ENCODE measurements around the gene TRIL. TPM values are rescaled to one million over a fixed set of nuclear protein-coding genes. Genes with fewer than 3 reads are reported as not detected.

Gene TRIL
- total RNA-seq, 1 experiment from 2014 or later, result 0.45 TPM

GRCh38 chr7:29005406-29005805, 47.3 kb upstream of the TRIL start:
- H3K4me1 ChIP-seq, result no peaks in the 10 kb centered on the region
- Mint-ChIP-seq H3K27ac (ENCODE audit: unreplicated experiment) (no peak overlapping the region), H3K4me1 (ENCODE audit: low read depth, unreplicated experiment) (no peaks in the 10 kb centered on the region), H3K9me3 (ENCODE audit: unreplicated experiment) (peaks cover 19% of the 10 kb centered on the region), H3K4me3 (ENCODE audit: unreplicated experiment) (no peak overlapping the region), H3K36me3 (ENCODE audit: insufficient read depth, unreplicated experiment) (no peaks in the 10 kb centered on the region), H3K27me3 (ENCODE audit: insufficient read depth, unreplicated experiment) (no peaks in the 10 kb centered on the region)
- TF ChIP-seq CTCF (IDR thresholded peaks at IDR 0.05; ENCODE audit: insufficient read depth in 1 of 2, low read depth in 1 of 2, low read length in 1 of 2, severe bottlenecking in 1 of 2, unreplicated experiment in 1 of 2), result no peak
- DNase-seq, result no peak
- no peak overlapping the region for H3K4me3 ChIP-seq (ENCODE audit: low read depth, low read length)
- no peaks in the 10 kb centered on the region; the same call in 1 of the 2 replicates for H3K36me3 ChIP-seq (ENCODE audit: control insufficient read depth, insufficient read depth, low read length)
- ChIA-PET POLR2A (no interaction called here), CTCF (no interaction called here)
- BruUV-seq (replicated peaks), result no TSS peak
- H3K9me3 ChIP-seq, result peaks cover 7% of the 10 kb centered on the region; the same call in 1 of the 2 replicates
- no peaks in the 10 kb centered on the region for H3K27me3 ChIP-seq (replicated peaks; ENCODE audit: control insufficient read depth, insufficient read depth, low read length)
- intact Hi-C loops (cut with micrococcal nuclease; ENCODE audit: unreplicated experiment), result no loop called here

DNA sequence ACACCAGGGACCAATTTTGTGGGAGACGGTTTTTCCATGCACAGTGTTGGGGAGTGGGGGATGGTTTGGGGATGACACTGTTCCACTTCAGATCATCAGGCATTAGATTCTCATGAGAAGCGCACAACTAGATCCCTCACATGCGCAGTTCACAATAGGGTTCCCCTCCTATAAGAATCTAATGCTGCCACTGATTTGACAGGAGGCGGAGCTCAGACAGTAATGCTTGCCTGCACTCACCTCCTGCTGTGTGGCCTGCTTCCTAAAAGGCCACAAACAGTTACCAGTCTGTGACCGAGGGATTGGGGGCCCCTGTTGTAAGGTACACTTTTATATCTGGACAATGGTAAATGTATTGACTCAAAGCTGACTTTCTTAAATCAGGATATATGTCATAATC, 45.6 kb upstream of the TRIL start:
- intact Hi-C loops (cut with micrococcal nuclease; ENCODE audit: unreplicated experiment), result no loop called here
- no TSS peak for BruUV-seq (replicated peaks)
- Mint-ChIP-seq H3K4me3 (ENCODE audit: unreplicated experiment) (no peak overlapping the region), H3K4me1 (ENCODE audit: low read depth, unreplicated experiment) (no peaks in the 10 kb centered on the region), H3K27me3 (ENCODE audit: insufficient read depth, unreplicated experiment) (no peaks in the 10 kb centered on the region), H3K36me3 (ENCODE audit: insufficient read depth, unreplicated experiment) (no peaks in the 10 kb centered on the region), H3K27ac (ENCODE audit: unreplicated experiment) (no peak overlapping the region), H3K9me3 (ENCODE audit: unreplicated experiment) (peaks cover 19% of the 10 kb centered on the region)
- POLR2A ChIA-PET, result no interaction called here
- no peaks in the 10 kb centered on the region; the same call in 1 of the 2 replicates for H3K36me3 ChIP-seq (ENCODE audit: control insufficient read depth, insufficient read depth, low read length)
- CTCF ChIA-PET, result interaction anchor here (1.1 kb wide), 1 partner anchor 102 kb away, joined by 7 read pairs; no protein-coding TSS in a partner anchor
- TF ChIP-seq CTCF (IDR thresholded peaks at IDR 0.05; ENCODE audit: insufficient read depth in 1 of 2, low read depth in 1 of 2, low read length in 1 of 2, severe bottlenecking in 1 of 2, unreplicated experiment in 1 of 2), result no peak
- no peaks in the 10 kb centered on the region for H3K27me3 ChIP-seq (replicated peaks; ENCODE audit: control insufficient read depth, insufficient read depth, low read length)
- DNase-seq, result no peak
- peaks cover 7% of the 10 kb centered on the region; the same call in 1 of the 2 replicates for H3K9me3 ChIP-seq
- H3K4me3 ChIP-seq (ENCODE audit: low read depth, low read length), result no peak overlapping the region
- H3K4me1 ChIP-seq, result no peaks in the 10 kb centered on the region

- H3K9me3 ChIP-seq, result peaks cover 7% of the 10 kb centered on the region; the same call in 1 of the 2 replicates
- BruUV-seq (replicated peaks), result no TSS peak
- no peaks in the 10 kb centered on the region for H3K36me3 Mint-ChIP-seq (ENCODE audit: insufficient read depth, unreplicated experiment)
- H3K27ac Mint-ChIP-seq (ENCODE audit: unreplicated experiment), result no peak overlapping the region
- H3K4me1 Mint-ChIP-seq (ENCODE audit: low read depth, unreplicated experiment), result no peaks in the 10 kb centered on the region
- H3K4me3 ChIP-seq (ENCODE audit: low read depth, low read length), result no peak overlapping the region
- no peaks in the 10 kb centered on the region for H3K27me3 ChIP-seq (replicated peaks; ENCODE audit: control insufficient read depth, insufficient read depth, low read length)
- H3K4me3 Mint-ChIP-seq (ENCODE audit: unreplicated experiment), result no peak overlapping the region
- intact Hi-C loops (cut with micrococcal nuclease; ENCODE audit: unreplicated experiment), result no loop called here
- no peak for DNase-seq
- H3K36me3 ChIP-seq (ENCODE audit: control insufficient read depth, insufficient read depth, low read length), result no peaks in the 10 kb centered on the region; the same call in 1 of the 2 replicates
- H3K27me3 Mint-ChIP-seq (ENCODE audit: insufficient read depth, unreplicated experiment), result no peaks in the 10 kb centered on the region
- ChIA-PET CTCF (no interaction called here), POLR2A (no interaction called here)
- H3K9me3 Mint-ChIP-seq (ENCODE audit: unreplicated experiment), result peaks cover 19% of the 10 kb centered on the region
- no peaks in the 10 kb centered on the region for H3K4me1 ChIP-seq
- no peak for TF ChIP-seq CTCF (IDR thresholded peaks at IDR 0.05; ENCODE audit: insufficient read depth in 1 of 2, low read depth in 1 of 2, low read length in 1 of 2, severe bottlenecking in 1 of 2, unreplicated experiment in 1 of 2)
Observed at GRCh38 chr7:29000717-29001076, 42.6 kb upstream of the TRIL start.
